Activated CD8-positive, alpha-beta memory T cell treated with anti-CD3 and anti-CD28 coated beads for 24 hours (primary cell): ENCODE results near the gene TGM3.
A peak's percentile ranks its signal among the peaks of the same experiment; 100 is the strongest.

Experiments used
- DNase-seq: peaks from one replicate; pipeline ENCODE4 v3.0.0-alpha.2; 2020

TGM3 gene

GRCh38 chr20:2382833-2383232 lies 87.0 kb downstream of the TGM3 start:
- DNase-seq, result no peak

DNA sequence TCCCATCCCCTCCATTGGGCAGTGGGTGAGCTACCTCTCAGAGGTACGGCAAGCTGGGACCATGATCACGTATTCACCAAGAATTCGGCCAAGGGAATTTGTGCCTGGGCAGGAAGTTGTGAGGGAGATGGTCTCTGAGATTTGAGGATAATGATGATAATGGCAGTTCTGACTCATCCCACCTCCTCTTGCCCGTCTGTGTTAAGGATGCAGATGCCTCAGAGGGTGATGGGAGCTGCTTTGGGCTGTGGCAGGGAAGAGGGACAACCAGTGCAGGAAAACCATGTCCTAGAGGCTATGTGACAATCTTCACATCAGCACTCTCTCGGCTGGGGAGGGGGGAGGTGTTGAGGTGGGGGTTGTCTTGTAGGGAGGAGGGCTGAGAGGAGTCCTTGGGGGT lies 89.2 kb downstream of the TGM3 start:
- no peak for DNase-seq

DNA sequence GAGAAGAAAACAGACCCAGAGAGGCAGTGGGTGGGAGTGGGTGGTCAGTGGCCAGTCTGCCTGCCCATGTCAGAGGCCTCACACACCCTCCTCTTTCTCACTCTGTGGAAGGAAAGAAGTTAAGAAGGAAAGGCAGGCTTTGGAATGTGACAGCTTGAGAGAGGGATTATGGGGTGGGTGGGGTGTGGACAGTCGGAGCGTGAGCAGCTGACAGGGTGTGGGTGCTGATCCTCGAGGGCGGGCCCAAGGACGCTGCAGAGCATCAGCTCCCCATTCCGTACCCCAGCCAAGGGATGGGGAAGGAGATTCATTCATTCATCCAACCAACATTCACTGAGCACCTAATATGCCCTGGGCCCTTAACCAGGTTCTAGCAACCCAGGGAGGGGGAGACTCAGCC lies 89.7 kb downstream of the TGM3 start:
- DNase-seq, result no peak

- DNase-seq, result no peak
Measured at GRCh38 chr20:2386516-2387179, 90.8 kb downstream of the TGM3 start.

DNA sequence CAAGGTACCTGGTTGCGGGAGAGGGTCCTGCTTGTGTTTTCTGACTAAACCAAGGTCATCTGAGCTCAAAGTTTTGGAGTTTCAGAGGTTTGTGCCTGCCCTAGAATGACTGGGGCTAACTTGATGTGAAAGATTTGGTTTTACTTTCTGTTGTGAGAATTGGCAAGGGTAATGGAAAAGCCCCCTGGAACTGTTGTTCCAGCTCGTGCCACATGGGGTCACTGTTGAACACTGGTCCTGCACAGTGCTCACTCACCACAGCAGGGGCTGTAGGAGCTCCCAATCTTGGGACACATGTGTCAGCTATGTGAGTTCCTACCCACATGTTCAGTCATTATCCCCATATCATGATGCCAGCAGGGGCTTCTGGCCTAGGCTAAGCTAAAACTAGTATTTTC lies 91.4 kb downstream of the TGM3 start:
- peak; percentile 77 for DNase-seq

- no peak for DNase-seq
Measured at GRCh38 chr20:2387580-2387979, 91.8 kb downstream of the TGM3 start.
